Neural progenitor cell (in vitro differentiated cells): Measurements from ENCODE around the gene PPFIA1. TPM values are rescaled to one million over a fixed set of nuclear protein-coding genes. Genes with fewer than 3 reads are reported as not detected.

ENCODE experiments used
- DNase-seq: peaks from one replicate; pipeline ENCODE4 v3.0.0-alpha.2; 2016; ENCODE audit warnings: low spot score
- H2AFZ ChIP-seq: fragments of 200-600 bp; sonication (generic); replicated peaks from 2 replicates; pipeline ENCODE4 v1.6.1; 2016; ENCODE audit warnings: antibody characterized with exemption
- H3F3A ChIP-seq: fragments of 200-600 bp; sonication (generic); 2 replicates; pipeline ENCODE4 v1.6.1; 2016; ENCODE audit warnings: antibody characterized with exemption, low read depth
- H3K27ac ChIP-seq: fragments of 200-600 bp; sonication (generic); 2 replicates; pipeline ENCODE4 v1.5.1; 2016; ENCODE audit warnings: mild to moderate bottlenecking
- H3K27me3 ChIP-seq: fragments of 200-600 bp; sonication (generic); 2 replicates; pipeline ENCODE4 v1.6.1; 2016; ENCODE audit warnings: mild to moderate bottlenecking, moderate library complexity
- H3K36me3 ChIP-seq: fragments of 200-600 bp; sonication (generic); 2 replicates; pipeline ENCODE4 v1.5.1; 2016
- H3K4me1 ChIP-seq: fragments of 200-600 bp; sonication (generic); 2 replicates; pipeline ENCODE4 v1.6.1; 2016; ENCODE audit warnings: mixed run types
- H3K4me2 ChIP-seq: fragments of 200-600 bp; sonication (generic); 2 replicates; pipeline ENCODE4 v1.6.1; 2016
- H3K4me3 ChIP-seq: fragments of 200-600 bp; sonication (generic); 2 replicates; pipeline ENCODE4 v1.5.1; 2016
- H3K79me2 ChIP-seq: fragments of 200-600 bp; sonication (generic); 2 replicates; pipeline ENCODE4 v1.6.1; 2016; ENCODE audit warnings: low read depth
- H3K9ac ChIP-seq: fragments of 200-600 bp; sonication (generic); 2 replicates; pipeline ENCODE4 v1.6.1; 2016
- H3K9me3 ChIP-seq: fragments of 200-600 bp; sonication (generic); 2 replicates; pipeline ENCODE4 v1.5.1; 2016; ENCODE audit warnings: low read depth
- H4K20me1 ChIP-seq: fragments of 200-600 bp; sonication (generic); 2 replicates; pipeline ENCODE4 v1.6.1; 2016; ENCODE audit warnings: low read depth
- H3K27ac Mint-ChIP-seq: 3 replicates; pipeline ENCODE4 v1.8.0; 2021; ENCODE audit warnings: mixed read lengths
- H3K27me3 Mint-ChIP-seq: 2 replicates; pipeline ENCODE4 v1.8.0; 2022; ENCODE audit warnings: low read depth, mild to moderate bottlenecking, inconsistent platforms, moderate library complexity, mixed read lengths; ENCODE audit not compliant: insufficient read depth
- H3K36me3 Mint-ChIP-seq: 3 replicates; pipeline ENCODE4 v1.8.0; 2021; ENCODE audit warnings: mixed read lengths
- H3K4me1 Mint-ChIP-seq: 3 replicates; pipeline ENCODE4 v1.8.0; 2021; ENCODE audit warnings: mixed read lengths
- H3K4me3 Mint-ChIP-seq: 3 replicates; pipeline ENCODE4 v1.8.0; 2021; ENCODE audit warnings: mild to moderate bottlenecking, moderate library complexity, mixed read lengths
- H3K9me3 Mint-ChIP-seq: 3 replicates; pipeline ENCODE4 v1.8.0; 2020; ENCODE audit warnings: mixed read lengths
- CTCF ChIP-seq: fragments of 200-600 bp; sonication (generic); IDR thresholded peaks from 2 replicates; pipeline ENCODE4 v1.5.1; 2017; ENCODE audit warnings: antibody characterized with exemption, mild to moderate bottlenecking
- EZH2 ChIP-seq: fragments of 200-600 bp; sonication (generic); IDR thresholded peaks from 2 replicates; pipeline ENCODE4 v1.6.1; 2017; ENCODE audit warnings: antibody characterized with exemption, mild to moderate bottlenecking, moderate library complexity
- EZH2phosphoT487 ChIP-seq: fragments of 200-600 bp; sonication (generic); IDR thresholded peaks from 2 replicates; pipeline ENCODE4 v1.6.1; 2017; ENCODE audit warnings: antibody characterized with exemption
- total RNA-seq: library from RNA; depleted of rRNA; stranded (reverse); fragments of >200 nt; gene quantifications from 2 replicates; pipeline ENCODE4 v1.2.3, GENCODE V29; 2015; ENCODE audit warnings: low replicate concordance

PPFIA1 gene
- total RNA-seq, 1 donor from 2014 or later: 42.6 TPM

- no peak overlapping the region for H3K4me3 ChIP-seq
- no peaks in the 10 kb centered on the region for H3K27me3 ChIP-seq
- H3K36me3 ChIP-seq: no peaks in the 10 kb centered on the region
- H3K9me3 ChIP-seq: no peaks in the 10 kb centered on the region
- no peaks in the 10 kb centered on the region for H4K20me1 ChIP-seq
- H3K4me3 Mint-ChIP-seq: no peak overlapping the region
- TF ChIP-seq EZH2 (no peak), EZH2phosphoT487 (no peak), CTCF (no peak)
- no peaks in the 10 kb centered on the region for H3K4me1 ChIP-seq
- H3K9me3 Mint-ChIP-seq: no peaks in the 10 kb centered on the region
- no peak overlapping the region for H3K4me2 ChIP-seq
- H3K27me3 Mint-ChIP-seq: peaks cover 4% of the 10 kb centered on the region
- H3F3A ChIP-seq: no peaks in the 10 kb centered on the region
- H2AFZ ChIP-seq: no peak overlapping the region
- no peak for DNase-seq
- H3K27ac Mint-ChIP-seq: peak overlapping the region; percentile 11
- H3K9ac ChIP-seq: no peak overlapping the region
- no peaks in the 10 kb centered on the region for H3K79me2 ChIP-seq
- no peaks in the 10 kb centered on the region for H3K4me1 Mint-ChIP-seq
- H3K36me3 Mint-ChIP-seq: peaks cover 25% of the 10 kb centered on the region
- H3K27ac ChIP-seq: no peak overlapping the region
Observed at GRCh38 chr11:70431611-70432010, 161.1 kb downstream of the PPFIA1 start.

- Mint-ChIP-seq H3K27me3 (peaks cover 4% of the 10 kb centered on the region), H3K36me3 (peaks cover 25% of the 10 kb centered on the region), H3K27ac (no peak overlapping the region), H3K4me3 (no peak overlapping the region), H3K9me3 (no peaks in the 10 kb centered on the region), H3K4me1 (no peaks in the 10 kb centered on the region)
- Histone ChIP-seq H4K20me1 (no peaks in the 10 kb centered on the region), H3K36me3 (no peaks in the 10 kb centered on the region), H2AFZ (no peak overlapping the region), H3K27me3 (no peaks in the 10 kb centered on the region), H3K9ac (no peak overlapping the region), H3K27ac (no peak overlapping the region), H3K4me3 (no peak overlapping the region), H3K79me2 (no peaks in the 10 kb centered on the region), H3K4me2 (no peak overlapping the region), H3K4me1 (no peaks in the 10 kb centered on the region), H3F3A (no peaks in the 10 kb centered on the region), H3K9me3 (no peaks in the 10 kb centered on the region)
- no peak for DNase-seq
- TF ChIP-seq EZH2 (no peak), EZH2phosphoT487 (no peak), CTCF (no peak)
Observed at GRCh38 chr11:70432065-70432464, 161.6 kb downstream of the PPFIA1 start.

GRCh38 chr11:70432580-70432979 is 162.1 kb downstream of the PPFIA1 start:
- Histone ChIP-seq H2AFZ (no peak overlapping the region), H3K36me3 (no peaks in the 10 kb centered on the region), H3K79me2 (no peaks in the 10 kb centered on the region), H3K27ac (no peak overlapping the region), H3K9me3 (no peaks in the 10 kb centered on the region), H3K4me3 (no peak overlapping the region), H3K27me3 (no peaks in the 10 kb centered on the region), H3K4me1 (no peaks in the 10 kb centered on the region), H3K4me2 (no peak overlapping the region), H3F3A (no peaks in the 10 kb centered on the region), H4K20me1 (no peaks in the 10 kb centered on the region), H3K9ac (no peak overlapping the region)
- Mint-ChIP-seq H3K36me3 (peaks cover 25% of the 10 kb centered on the region), H3K27me3 (peaks cover 4% of the 10 kb centered on the region), H3K4me1 (no peaks in the 10 kb centered on the region), H3K27ac (no peak overlapping the region), H3K9me3 (no peaks in the 10 kb centered on the region), H3K4me3 (no peak overlapping the region)
- DNase-seq: no peak
- no peak for TF ChIP-seq EZH2phosphoT487
- TF ChIP-seq EZH2: no peak
- no peak for TF ChIP-seq CTCF
